ENCODE results near the gene NXN.
"Not testable (repeated sequence)": the region's sequence is repeated elsewhere in the genome, so short reads cannot be mapped to it uniquely, and the experiment has no call there.

NXN gene

DNA sequence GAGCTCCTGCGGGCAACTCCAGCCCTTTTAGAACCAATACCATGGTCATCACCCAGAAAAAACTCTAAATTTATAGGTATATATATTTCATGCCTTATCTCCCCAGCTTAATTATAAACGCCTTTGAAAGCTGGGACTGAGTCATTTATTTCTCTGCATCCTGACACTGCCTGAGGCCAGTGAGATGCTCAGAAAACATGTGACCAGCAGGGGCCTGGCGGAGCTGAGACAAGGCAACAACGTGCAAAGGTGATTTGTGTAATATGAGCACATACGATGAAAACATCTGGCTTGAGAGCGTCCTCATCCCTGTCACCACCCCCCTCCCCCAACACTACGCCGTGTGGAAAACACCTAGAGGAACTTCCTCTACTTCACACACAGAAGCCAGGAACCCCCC lies 22.7 kb downstream of the NXN start:
- no peak for DNase-seq (ENCODE audit: low read depth in 2 of 3, low spot score in 1 of 3)

DNA sequence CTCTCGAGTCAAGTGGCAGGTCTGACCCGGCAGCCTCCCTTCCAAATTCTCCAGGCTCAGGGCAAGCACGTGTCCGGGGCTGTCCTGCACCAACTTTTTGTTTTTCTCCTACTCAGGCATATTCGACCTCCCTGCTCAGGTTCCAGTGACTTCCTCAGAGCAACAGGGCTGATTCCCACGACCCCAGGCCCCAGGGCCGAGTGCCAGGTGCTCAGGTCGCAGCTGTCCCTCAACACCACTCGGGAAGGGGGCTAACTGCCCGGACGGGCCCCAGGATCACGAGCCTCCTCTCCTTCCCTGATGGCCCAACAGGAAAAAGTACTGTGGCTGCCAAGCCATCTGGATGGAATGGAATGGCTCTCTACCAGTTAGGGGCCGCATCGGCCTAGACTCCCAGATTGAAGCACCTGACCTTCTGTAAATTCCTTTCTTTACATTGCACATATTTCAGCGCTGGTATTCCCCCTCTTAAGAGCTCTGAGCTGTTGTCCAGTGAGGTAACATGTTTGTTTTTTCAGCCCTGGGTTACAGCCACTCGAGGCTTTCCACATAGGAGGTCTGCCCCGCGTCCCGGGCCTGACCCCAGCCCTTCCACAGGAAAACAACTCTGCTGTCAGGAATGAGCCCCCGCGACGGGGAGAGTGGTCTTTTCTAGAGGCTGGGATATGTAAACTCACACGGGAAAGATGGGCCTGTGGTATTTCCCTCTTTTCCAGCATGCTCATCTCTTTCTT lies 25.0 kb downstream of the NXN start:
- no peak for DNase-seq (ENCODE audit: low read depth in 2 of 3, low spot score in 1 of 3)

DNA sequence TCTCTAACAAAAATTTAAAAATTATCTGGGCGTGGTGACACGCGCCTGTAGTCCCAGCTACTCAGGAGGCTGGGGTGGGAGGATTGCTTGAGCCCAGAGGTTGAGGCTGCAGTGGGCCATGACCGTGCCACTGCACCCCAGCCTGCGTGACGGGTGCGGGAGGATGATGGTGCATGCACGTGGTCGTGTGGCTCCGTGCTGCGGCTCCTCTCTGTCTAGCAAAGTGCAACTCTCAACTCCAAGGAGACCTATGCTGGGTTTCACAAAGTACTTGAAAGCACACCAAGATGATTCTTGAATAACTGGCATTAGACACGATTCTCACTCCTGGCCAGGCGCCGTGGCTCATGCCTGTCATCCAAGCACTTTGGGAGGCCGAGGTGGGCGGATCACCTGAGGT lies 25.8 kb downstream of the NXN start:
- DNase-seq (ENCODE audit: low read depth in 2 of 3, low spot score in 1 of 3) = no peak

DNA sequence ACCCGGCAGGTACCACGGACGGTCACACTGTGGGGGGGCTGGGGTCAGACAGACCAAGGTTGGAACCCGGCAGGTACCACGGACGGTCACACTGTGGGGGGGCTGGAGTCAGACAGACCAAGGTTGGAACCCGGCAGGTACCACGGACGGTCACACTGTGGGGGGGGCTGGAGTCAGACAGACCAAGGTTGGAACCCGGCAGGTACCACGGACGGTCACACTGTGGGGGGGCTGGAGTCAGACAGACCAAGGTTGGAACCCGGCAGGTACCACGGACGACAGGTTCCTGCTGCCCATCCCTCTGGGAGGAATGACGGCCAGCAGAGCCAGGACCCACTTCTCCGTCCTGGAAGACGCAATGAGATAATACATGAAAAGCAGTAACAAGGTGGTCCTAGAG lies 27.0 kb downstream of the NXN start:
- not testable (repeated sequence) for DNase-seq (ENCODE audit: low read depth in 2 of 3, low spot score in 1 of 3)

DNA sequence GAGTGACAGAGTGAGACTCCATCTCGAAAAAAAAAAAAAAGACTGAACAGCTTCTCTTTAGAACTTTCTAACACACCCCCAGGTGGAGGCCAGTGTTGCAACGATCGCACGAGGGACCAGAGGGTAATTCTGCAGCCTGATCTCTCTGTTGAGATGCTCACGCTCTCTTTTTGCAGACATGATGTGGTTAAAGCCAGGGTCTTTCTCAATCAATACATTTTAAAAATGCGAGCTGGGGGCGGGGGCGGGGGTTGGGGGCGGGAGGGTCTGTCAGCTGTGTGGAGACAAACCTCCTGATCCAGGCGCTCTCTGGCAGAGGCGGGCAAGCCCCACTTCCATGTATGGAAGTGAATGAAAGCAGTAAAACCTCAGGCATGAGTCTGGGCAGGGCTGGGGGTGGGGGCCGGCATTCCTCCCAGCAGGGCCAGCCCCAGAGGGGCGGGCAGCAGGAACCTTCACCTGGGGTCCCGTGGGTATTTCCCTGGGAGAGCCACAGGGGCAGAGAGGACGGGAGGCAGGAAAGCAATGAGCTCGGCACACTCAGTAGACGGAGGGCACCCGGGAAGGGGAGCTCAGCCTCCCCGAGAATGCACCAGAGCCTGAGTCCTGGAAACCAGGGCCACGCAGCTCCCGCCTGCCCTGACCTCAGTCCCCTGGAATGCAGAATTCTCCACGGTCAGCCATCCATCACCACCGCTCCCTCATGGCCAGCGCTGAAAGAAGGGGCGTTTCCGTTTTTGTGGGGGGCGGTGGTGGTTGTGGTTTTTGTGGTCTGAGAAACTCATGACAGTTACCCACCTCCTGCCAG lies 28.0 kb downstream of the NXN start:
- DNase-seq (ENCODE audit: low read depth in 2 of 3, low spot score in 1 of 3) = no peak

DNA sequence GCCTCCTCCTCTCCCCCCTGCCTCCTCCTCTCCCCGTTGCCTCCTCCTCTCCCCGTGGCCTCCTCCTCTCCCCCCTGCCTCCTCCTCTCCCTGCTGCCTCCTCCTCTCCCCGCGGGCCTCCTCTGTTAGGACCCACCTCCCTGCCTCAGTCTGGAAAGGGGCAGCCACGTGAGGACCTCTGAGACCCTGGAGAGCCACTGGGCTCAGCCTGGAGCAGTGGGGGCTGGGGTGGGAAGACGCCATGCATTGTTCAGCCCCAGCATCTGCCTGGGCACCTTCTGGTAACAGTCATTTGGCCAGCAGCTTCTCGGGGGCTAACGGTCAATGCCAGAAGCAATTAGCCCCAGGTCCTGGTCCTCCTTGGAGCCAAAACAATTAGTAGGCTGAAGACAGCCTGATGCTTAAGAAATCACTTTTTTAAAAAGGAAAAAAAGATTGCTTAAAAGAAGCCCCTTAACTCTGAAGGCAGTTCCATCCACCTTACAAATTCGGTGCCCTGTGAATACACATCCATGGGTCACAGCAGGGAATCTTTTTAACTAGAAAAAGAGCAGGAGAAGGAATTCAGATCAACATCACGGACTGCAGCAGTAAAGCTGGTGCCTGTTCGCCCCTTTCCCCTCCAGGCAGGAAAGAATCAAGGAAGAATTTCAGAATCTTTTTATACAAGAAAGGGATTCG lies 29.8 kb downstream of the NXN start:
- DNase-seq (ENCODE audit: low read depth in 2 of 3, low spot score in 1 of 3) = no peak

DNA sequence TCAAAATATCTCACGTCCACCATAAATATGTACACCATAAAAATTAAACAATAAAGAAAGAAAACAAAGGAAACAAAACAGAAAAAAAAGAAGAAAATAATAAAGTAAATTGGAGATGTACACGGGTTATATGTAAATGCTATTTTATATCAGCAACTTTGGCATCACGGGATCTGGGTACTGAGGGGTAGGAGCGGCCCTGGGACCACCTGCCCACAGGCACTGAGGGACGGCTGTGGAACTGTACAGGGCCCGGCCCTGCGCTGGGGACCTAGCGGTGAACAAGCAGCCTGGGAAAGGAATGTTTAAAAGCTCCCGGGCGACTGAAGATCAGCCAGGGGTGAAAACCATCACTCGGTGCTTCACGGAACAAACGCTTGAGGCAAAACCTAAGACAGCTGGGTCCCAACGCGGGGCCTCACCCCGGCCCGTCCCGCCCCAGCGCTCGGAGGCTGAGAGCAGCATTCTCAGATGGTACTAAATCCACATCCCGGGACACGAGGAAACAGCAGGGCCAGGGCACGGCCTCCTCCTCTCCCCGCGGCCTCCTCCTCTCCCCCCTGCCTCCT lies 31.2 kb downstream of the NXN start:
- DNase-seq (ENCODE audit: low read depth in 2 of 3, low spot score in 1 of 3) = no peak

DNA sequence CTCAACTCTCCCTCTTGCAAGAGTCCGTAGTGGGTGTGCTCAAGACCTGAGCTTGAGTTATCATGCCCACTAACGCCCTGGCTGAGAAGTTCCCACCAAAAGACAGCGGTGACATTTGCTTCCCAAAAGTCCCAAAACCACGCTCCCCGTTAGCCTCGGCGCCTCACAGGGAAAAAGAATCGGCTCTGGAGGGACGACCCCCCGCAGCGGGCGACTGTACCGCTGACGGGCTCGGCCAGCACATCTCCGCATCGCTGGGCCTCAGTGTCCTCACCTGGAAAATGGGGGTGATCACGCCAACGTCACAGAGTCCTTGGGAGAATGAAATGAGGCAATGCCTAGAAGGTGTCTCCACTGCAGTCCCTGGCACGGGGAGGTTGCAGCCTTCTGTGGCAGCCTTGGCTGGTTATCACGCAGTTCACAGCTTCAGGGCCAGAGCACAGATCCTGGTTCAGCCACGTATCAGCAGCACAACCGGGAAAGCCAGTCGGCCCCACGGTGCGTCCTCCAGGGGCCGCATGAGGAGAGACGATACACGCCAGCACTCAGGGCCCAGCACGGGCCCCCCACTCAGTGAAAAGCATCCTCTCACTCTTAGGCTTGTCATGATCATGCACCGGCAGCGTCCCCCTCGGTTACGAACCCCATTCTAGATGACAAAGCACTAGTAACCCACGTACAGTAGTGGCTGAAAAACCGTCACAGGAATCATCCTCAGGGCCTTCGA lies 32.9 kb downstream of the NXN start:
- no peak for DNase-seq (ENCODE audit: low read depth in 2 of 3, low spot score in 1 of 3)

DNA sequence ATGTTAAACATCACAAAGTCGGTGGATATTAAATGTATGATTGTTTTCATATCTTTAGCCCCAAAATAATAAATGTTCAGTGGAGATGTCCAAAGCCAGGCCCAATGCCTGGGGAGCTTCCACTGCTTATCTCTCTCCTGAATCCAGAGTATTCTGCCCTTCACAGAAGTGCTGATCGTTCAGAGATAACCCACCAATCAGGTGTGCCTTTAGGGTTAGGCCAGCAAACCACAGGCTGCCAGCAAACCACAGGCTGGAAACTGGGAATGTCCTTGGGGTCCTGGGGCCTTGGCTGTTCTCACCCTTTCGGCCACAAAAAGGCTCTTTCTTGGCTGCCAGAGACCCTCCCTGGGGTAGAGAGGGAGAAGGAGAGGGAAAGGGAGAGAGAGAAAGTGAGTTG lies 33.9 kb downstream of the NXN start:
- DNase-seq (ENCODE audit: low read depth in 2 of 3, low spot score in 1 of 3) = no peak

DNA sequence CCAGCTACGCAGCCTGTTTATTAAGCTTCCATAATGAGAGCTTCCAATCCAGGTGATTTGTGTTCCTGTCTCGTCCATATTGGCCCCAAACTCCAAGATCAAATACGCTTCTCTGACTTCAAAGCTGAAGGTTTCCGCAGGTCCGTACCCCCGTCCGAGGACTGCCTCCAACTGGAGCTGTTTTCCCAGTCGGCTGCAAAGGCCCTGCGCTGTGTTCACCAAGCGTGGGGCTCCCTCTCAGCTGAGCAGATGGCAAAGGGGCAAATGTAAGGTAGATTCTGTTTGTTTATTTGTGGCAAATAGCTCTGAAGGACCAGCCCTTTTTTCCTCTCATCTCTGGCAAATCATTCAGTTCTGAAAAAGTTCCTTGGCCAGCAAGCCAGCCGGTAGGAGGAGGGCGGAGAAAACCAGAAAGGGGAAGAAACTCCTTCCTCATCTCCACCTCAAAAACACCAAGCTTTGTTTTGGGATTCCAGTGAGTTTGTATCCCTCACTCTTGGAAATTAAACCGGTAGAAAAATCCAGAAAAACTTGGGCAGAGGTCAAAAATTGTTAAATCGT lies 35.2 kb downstream of the NXN start:
- no peak for DNase-seq (ENCODE audit: low read depth in 2 of 3, low spot score in 1 of 3)

DNA sequence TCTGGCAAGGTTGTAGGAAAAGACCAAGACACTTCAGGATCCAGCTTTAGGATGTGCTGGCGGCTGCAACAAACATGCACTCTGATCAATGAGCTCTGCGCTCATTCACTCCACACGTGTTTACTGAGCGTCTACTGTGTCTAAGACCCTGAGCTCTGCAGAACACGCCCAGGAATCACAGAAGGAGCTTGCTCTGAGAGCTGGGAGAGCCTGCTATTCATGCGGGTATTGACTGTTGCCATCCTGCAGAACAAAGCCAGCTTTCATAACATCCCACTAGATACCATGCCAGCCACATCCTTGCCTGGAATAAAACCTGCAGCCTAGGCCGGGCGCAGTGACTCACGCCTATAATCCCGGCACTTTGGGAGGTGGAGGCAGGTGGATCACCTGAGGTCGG lies 44.1 kb downstream of the NXN start:
- no peak for DNase-seq (ENCODE audit: low read depth in 2 of 3, low spot score in 1 of 3)

DNA sequence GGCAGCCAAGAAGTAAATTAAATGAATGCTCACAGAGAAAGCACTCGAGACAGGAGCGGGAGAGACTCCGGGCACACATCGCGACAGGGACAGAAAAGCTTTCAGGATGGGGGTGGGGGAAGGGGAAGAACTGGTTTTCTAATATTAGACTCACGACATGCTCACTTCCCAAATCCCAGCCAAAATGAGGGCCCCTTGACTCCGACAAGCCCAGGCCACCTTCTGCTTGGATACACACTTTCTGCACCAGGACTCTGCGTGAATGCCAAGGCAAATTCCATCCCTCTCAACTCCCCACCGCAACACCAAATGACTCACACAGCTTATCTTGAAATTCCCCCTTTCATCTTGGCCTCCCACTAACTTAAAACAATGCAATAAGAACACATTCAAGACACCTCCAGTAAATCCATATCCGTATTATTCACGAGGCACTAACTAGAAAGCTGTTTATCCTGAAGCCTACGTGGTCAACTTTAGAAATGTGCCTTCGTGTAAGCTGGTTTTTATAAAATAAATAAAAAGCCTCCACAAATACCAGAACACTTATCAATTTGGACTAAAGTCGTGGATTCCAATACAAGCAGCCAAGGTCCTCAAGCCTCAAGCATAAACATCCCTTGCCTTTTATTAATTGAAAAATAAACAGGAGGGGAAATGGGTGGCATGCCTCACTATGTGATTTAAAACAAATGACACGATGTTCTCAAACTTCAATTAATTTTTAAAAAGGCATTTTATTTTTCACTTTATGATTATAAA lies 46.1 kb downstream of the NXN start:
- no peak for DNase-seq (ENCODE audit: low read depth in 2 of 3, low spot score in 1 of 3)

DNA sequence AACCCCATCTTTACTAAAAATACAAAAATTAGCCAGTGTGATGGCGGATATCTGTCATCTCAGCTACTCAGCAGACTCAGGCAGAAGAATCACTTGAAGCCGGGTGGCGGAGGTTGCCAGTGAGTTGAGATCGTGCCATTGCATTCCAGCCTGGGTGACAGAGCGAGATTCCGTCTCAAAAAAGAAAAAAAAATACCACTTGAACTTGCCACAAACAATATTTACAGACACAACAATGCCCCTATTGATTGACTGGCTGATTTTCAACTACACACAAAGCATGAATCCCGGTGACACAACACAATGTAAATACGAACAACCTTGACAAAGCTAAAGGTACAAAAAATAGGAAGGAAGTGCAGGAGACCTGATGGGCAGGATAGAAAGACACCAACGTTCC lies 49.3 kb downstream of the NXN start:
- no peak for DNase-seq (ENCODE audit: low read depth in 2 of 3, low spot score in 1 of 3)

DNA sequence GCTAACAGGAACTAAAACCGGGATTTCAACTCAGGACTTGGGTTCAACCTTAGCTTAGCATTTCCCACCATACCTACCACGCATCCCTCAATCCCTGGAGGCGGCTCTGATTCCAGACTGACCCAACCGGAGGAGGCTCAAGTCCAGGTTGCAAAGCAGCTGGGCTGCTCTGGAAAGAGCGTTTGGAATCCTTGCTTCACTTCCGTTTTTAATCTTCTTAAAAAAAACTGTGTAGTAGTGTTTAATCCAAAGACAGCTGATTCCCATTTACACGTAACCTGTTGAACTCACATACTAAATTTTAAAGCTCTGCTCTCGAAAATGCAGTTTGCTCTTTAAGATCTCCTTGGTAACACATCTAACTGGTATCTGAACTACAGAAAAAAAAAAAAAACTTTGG lies 50.0 kb downstream of the NXN start:
- no peak for DNase-seq (ENCODE audit: low read depth in 2 of 3, low spot score in 1 of 3)

DNA sequence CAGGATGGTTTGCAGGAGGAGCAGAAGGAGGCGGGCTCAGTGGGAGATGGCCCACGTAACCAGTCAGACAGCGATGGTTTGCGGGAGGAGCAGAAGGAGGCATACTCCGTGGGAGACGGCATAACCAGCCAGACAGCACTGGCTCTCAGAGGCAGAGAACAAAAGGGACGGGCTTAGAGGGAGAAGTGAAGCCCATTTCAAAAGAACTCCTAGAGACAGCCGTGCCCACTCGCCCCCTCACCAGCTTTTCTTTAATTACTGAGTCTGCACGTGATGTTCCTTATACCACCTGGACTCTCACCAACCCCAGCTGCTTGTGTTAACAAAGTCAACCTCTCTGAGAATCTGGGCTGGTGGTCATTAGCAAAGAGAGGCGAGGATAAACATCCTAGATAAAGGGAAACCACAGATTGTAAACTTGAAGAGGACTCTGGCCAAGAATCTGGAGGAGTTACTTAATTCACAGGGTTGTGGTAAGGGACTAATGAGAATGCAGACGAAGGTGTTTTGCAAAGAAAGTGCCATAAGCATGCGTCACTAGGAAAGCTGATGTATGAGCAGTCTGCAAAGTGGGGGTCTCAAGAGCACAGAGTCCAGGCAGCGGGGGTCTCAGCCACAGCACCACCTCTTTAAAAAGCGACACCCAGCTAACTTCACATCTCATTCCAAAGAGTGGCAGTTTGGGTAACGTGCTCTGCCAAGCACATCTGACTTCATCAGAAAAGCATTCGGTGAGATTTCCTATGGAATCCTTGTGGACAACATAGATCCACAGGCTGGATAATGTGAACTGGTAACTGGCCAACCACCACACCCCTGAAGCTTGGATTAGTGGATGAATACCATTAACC lies 51.7 kb downstream of the NXN start:
- DNase-seq (ENCODE audit: low read depth in 2 of 3, low spot score in 1 of 3) = no peak

DNA sequence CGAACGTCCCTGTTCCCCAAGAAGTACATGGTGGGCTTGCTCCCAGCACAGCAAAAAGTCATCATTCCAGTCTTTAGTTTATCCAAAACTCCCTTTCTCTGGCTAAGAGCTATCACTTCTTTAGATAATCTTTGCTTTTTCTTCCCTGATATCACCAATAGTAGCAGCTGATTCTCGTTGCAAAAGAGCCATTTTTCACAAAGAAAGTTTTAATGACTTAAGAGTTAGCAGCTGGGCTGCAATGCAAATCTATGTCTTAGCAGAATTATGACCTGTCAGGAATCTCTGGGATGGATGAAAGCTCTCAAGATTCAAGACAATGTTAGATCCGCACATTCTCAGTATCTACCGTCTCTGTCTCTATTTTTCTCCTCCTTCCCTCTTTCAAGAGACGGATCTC lies 53.8 kb downstream of the NXN start:
- DNase-seq (ENCODE audit: low read depth in 2 of 3, low spot score in 1 of 3) = no peak

DNA sequence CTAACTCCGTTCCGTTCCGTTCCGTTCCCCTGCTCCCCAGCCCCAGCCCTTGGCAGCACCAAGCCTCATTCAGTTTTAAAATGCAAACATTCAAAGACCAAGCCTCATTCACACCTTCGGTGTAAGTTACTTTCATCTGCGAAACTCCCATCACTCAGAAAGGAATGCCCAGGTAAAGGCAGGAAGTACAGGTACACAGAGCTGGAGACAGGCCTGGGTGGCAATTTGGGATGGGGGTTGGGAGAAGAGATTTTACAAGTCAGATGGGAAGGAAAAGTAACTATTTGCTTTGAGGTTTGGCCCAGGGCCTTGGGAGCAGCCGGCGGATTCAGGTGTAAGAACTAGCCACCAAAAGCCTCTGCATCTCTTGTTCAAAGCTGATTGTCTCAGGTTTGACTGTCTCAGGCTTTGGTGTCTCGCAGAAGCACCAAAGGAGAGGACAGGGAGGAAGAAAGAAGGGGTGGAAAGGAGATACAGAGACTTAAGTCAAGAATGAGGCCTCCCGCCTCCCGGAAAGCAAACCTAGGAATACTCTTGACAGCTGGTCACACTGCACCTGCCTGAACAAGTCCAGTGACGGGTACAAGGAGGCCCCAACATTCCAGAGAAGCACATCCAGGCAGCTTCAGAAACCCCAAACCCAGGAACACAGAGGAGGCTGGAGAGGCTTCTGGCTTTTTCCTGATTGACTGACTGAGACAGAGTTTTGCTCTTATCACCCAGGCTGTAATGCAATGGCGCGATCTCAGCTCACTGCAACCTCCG lies 54.7 kb downstream of the NXN start:
- no peak for DNase-seq (ENCODE audit: low read depth in 2 of 3, low spot score in 1 of 3)

DNA sequence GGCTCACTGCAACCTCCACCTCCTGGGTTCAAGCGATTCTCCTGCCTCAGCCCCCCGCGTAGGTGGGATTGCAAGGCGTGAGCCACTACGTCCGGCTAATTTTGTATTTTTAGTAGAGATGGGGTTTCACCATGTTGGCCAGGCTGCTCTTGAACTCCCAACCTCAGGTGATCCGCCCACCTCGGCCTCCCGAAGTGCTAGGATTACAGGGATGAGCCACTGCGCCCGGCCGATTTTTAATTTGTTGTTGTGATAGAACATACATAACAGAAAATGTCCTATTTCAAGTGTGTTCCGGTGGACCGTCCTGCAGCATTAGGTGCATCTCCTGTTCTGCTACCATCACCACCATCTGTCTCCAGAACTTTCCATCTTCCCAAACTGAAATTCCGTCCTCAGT lies 55.3 kb downstream of the NXN start:
- DNase-seq (ENCODE audit: low read depth in 2 of 3, low spot score in 1 of 3) = not testable (repeated sequence)

All from stimulated activated CD4-positive, alpha-beta T cell treated with anti-CD3 and anti-CD28 coated beads, Interleukin-12 subunit alpha, Interleukin-12 subunit beta, amount 100 ng/mL, for 48 hours (primary cell).